ENCODE results near the gene ACTR3. TPM values are rescaled to one million over a fixed set of nuclear protein-coding genes. Genes with fewer than 3 reads are reported as not detected.

The ACTR3 gene
- total and polyA plus RNA-seq, 7 donors: 34.3 to 113 (median 88.1) TPM

DNA sequence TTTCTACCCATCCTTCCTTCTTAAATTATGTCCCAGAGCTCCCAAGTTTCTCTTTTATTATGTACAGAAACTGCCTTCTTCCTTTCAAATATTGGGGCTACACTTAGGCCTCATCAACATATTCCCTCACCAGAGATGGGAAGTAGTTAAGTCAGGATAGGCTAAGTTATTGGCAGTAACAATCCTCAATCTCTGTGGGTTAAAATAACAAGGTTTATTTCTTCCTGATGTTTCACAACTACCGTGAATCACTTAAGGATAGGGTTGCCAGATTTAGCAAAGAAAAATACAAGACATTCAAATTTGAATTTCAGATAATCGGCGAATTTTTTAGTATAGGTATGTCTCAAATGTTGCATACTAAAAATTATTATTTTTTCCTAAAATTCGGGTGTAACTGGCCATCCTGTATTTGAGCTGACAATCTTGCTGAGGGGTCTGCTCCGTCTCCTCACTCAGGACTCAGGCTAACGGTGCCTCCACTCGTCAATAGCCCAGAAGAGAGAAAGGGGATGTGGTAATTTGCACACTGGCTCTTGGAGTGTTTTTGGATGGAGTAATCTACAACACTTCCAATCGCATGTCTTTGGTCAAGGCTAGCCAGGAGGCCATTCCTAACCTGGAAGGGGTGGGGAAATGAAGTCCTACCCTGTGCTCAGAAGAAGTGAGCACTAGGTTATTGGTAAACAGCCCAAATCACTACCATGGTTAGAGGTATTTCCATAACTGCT, 91.7 kb downstream of the ACTR3 start:
- no peaks in the 10 kb centered on the region for H3K4me1 ChIP-seq

DNA sequence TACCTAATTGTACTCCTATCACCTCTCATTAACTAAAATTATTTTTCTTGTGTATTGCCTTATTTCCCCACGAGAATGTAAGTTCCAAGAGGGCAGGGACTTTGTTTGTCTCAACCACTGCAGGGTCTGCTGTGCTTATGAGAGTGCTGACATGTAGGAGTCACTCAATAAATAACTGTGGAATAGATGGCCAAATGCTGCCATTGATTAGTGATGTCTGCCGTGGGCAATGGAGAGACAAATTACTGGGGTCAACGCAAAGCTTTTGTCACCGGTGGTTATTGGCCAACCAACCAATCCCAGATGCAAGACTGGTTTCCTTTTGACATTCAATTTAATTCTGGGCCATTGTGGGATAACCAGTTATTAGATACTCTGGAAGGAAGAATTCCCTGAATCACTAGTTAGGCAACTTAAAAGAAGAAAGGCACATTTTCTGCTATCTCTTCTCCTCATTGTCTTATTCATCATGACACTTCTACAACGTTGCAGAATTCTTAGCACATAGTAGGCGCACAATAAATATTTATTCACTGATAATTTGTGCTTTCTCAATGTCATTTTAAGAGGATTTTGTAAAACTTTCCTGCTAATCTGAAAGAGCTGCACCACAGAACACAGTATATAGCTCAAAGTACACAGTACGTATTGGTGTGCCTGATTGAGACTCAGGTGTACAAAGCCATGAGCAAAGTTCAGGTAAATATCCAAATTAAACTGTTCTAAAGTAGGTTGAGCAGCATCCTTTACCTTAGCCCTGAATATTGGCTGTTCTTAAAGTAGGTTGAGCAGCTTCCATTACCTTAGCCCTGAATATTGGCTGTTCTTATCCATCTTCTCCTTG, 95.9 kb downstream of the ACTR3 start:
- no peak for DNase-seq
- ATAC-seq: no peak
- H3K27me3 ChIP-seq (ENCODE audit: insufficient read depth in 3 of 3, low read length in 2 of 3): no peaks in the 10 kb centered on the region
- H3K36me3 ChIP-seq (ENCODE audit: insufficient read depth in 1 of 2, low read depth in 1 of 2): no peaks in the 10 kb centered on the region
- intact Hi-C loops (cut with DNase I): no loop called here
- no peaks in the 10 kb centered on the region for H3K9me3 ChIP-seq
- no peak overlapping the region for H3K4me3 ChIP-seq
- 82 to 84% (median 84%) methylated on average over 7 of the region's 7 CpGs for WGBS, 3 donors
- H3K4me1 ChIP-seq: no peaks in the 10 kb centered on the region
- no peak overlapping the region for H3K27ac ChIP-seq
- TF ChIP-seq, protein P1, sequence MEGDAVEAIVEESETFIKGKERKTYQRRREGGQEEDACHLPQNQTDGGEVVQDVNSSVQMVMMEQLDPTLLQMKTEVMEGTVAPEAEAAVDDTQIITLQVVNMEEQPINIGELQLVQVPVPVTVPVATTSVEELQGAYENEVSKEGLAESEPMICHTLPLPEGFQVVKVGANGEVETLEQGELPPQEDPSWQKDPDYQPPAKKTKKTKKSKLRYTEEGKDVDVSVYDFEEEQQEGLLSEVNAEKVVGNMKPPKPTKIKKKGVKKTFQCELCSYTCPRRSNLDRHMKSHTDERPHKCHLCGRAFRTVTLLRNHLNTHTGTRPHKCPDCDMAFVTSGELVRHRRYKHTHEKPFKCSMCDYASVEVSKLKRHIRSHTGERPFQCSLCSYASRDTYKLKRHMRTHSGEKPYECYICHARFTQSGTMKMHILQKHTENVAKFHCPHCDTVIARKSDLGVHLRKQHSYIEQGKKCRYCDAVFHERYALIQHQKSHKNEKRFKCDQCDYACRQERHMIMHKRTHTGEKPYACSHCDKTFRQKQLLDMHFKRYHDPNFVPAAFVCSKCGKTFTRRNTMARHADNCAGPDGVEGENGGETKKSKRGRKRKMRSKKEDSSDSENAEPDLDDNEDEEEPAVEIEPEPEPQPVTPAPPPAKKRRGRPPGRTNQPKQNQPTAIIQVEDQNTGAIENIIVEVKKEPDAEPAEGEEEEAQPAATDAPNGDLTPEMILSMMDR (IDR thresholded peaks at IDR 0.05): no peak

More for the DNA sequence above, 91.7 kb downstream of the ACTR3 start:
- 84 to 90% (median 85%) methylated on average over 8 of the region's 8 CpGs for WGBS, 3 donors
- intact Hi-C loops (cut with DNase I): no loop called here
- H3K36me3 ChIP-seq (ENCODE audit: insufficient read depth in 1 of 2, low read depth in 1 of 2): no peaks in the 10 kb centered on the region
- no peak overlapping the region for H3K4me3 ChIP-seq
- ATAC-seq: no peak
- DNase-seq: no peak
- H3K9me3 ChIP-seq: no peaks in the 10 kb centered on the region
- no peak overlapping the region for H3K27ac ChIP-seq
- no peaks in the 10 kb centered on the region for H3K27me3 ChIP-seq (ENCODE audit: insufficient read depth in 3 of 3, low read length in 2 of 3)
- TF ChIP-seq, protein P1 (IDR thresholded peaks at IDR 0.05): no peak

DNA sequence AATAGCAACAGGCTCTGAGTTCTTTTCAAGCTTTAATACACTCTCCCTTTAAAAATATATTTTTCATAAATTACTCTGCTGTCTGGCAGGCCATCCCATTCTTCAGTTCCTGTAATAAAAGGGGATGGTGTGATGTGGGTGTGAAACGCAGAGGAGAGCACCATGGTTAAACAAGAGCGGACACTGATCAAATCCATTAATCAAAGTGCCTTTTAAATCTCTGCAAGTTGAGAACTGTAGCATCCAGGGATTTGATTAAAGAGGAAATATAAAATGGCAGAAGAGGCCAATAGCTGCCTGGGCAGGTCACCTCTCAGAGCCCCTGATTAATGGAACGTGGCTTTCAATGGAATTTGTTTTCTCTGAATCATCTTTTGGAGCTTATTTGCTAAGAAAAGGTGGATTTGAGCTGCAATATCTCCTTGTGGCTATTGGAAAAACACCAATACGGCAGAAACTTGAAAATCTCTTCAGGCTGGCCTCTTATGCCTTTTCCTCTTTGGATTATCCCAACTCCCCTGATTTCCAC, 96.9 kb downstream of the ACTR3 start:
- no peak for ATAC-seq
- H3K9me3 ChIP-seq: no peaks in the 10 kb centered on the region
- intact Hi-C loops (cut with DNase I): no loop called here
- no peak overlapping the region for H3K27ac ChIP-seq
- no peak overlapping the region for H3K4me3 ChIP-seq
- H3K4me1 ChIP-seq: no peaks in the 10 kb centered on the region
- 54 to 73% (median 58%) methylated on average over 4 of the region's 4 CpGs for WGBS, 3 donors
- TF ChIP-seq, protein P1 (IDR thresholded peaks at IDR 0.05): no peak
- H3K27me3 ChIP-seq (ENCODE audit: insufficient read depth in 3 of 3, low read length in 2 of 3): no peaks in the 10 kb centered on the region
- H3K36me3 ChIP-seq (ENCODE audit: insufficient read depth in 1 of 2, low read depth in 1 of 2): no peaks in the 10 kb centered on the region
- no peak for DNase-seq

DNA sequence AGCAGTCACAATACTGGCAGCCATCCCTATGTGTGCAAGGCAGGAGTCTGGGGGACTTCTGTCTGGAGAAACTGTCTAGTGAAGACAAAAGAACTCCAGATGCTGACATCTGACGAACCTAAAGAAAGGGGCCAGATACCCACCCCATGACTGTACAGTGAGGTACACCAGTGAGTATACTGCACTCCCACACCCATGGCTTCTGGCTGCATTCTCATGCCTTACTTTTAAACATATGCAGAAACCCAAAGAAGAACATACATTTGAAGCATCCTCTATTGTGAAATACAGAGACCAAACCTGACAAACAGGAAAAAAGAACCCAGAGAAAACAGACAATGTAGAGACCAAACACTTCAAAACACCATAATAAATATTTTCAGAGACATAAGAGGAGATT, 102.2 kb downstream of the ACTR3 start:
- Histone ChIP-seq H3K27me3 (ENCODE audit: insufficient read depth in 3 of 3, low read length in 2 of 3) (no peaks in the 10 kb centered on the region), H3K4me3 (no peak overlapping the region), H3K36me3 (ENCODE audit: insufficient read depth in 1 of 2, low read depth in 1 of 2) (no peaks in the 10 kb centered on the region), H3K9me3 (no peaks in the 10 kb centered on the region), H3K4me1 (no peaks in the 10 kb centered on the region), H3K27ac (no peak overlapping the region)
- ATAC-seq (no peak), DNase-seq (no peak)
- WGBS, 3 donors: 63 to 90% (median 71%) methylated on average over 1 of the region's 1 CpG
- intact Hi-C loops (cut with DNase I): no loop called here
- TF ChIP-seq, protein P1 (IDR thresholded peaks at IDR 0.05): no peak
